ENCODE results near the gene LRRC72. TPM values are rescaled to one million over a fixed set of nuclear protein-coding genes. Genes with fewer than 3 reads are reported as not detected.

Gene LRRC72
- total RNA-seq, 1 experiment from 2014 or later, result not detected

GRCh38 chr7:16484453-16485158 lies 42.0 kb upstream of the LRRC72 start:
- H2BK12ac ChIP-seq (ENCODE audit: insufficient read length, low read depth, low read length), result no peak overlapping the region
- H3T11ph ChIP-seq (ENCODE audit: low read length), result no peak overlapping the region
- no peak overlapping the region for H2BK15ac ChIP-seq (ENCODE audit: low read depth, low read length)
- H2BK120ac ChIP-seq (ENCODE audit: low read depth, low read length, poor library complexity, severe bottlenecking), result no peak overlapping the region
- no peak overlapping the region for H2BK5ac ChIP-seq (ENCODE audit: insufficient read length, low read length)
- H3K23ac ChIP-seq (ENCODE audit: insufficient read length, low read depth, low read length), result no peak overlapping the region
- H4K8ac ChIP-seq (replicated peaks; ENCODE audit: insufficient read length, low read depth, low read length), result no peak overlapping the region
- no peak overlapping the region for H3K4me2 ChIP-seq (ENCODE audit: insufficient read depth, insufficient read length, low read length)
- no peak overlapping the region for H3K18ac ChIP-seq (ENCODE audit: insufficient read length, low read depth, low read length)
- WGBS (ENCODE audit: extremely low coverage, insufficient read length, low lambda C conversion rate), result no CpG with 5 or more reads among the region's 4 CpGs
- no peak for TF ChIP-seq CTCF (conservative IDR thresholded peaks at IDR 0.05)
- H2AK5ac ChIP-seq (ENCODE audit: insufficient read length, low read length), result no peak overlapping the region
- no peak overlapping the region for H3K27ac ChIP-seq (ENCODE audit: insufficient read length, low read depth, low read length)
- no peak overlapping the region for H2AFZ ChIP-seq (ENCODE audit: low read length)
- no peaks in the 10 kb centered on the region for H3K79me1 ChIP-seq (ENCODE audit: insufficient read depth, low read depth, low read length, poor library complexity, severe bottlenecking)
- H4K5ac ChIP-seq (ENCODE audit: insufficient read length, low read depth, low read length), result no peak overlapping the region
- Mint-ChIP-seq H3K27me3 (ENCODE audit: low read depth) (no peaks in the 10 kb centered on the region), H3K9me3 (no peaks in the 10 kb centered on the region), H3K36me3 (ENCODE audit: insufficient read depth in 1 of 3, low read depth in 3 of 3) (no peaks in the 10 kb centered on the region), H3K27ac (no peak overlapping the region), H3K4me3 (no peak overlapping the region), H3K4me1 (peaks cover 10% of the 10 kb centered on the region in 2 experiments)
- no peak overlapping the region for H3K56ac ChIP-seq (ENCODE audit: insufficient read length, low read depth, low read length)
- no peak overlapping the region for H2BK20ac ChIP-seq (ENCODE audit: low read depth, low read length, poor library complexity, severe bottlenecking)
- no peak overlapping the region for H3K4ac ChIP-seq (ENCODE audit: low read depth, low read length)
- H3K9ac ChIP-seq (ENCODE audit: extremely low read depth, insufficient read length, low read length), result no peak overlapping the region
- no peaks in the 10 kb centered on the region for H4K20me1 ChIP-seq (ENCODE audit: control insufficient read depth, insufficient read depth, insufficient read length)
- no peak overlapping the region for H4K91ac ChIP-seq (ENCODE audit: insufficient read length, low read depth, low read length)
- no peaks in the 10 kb centered on the region for H3K9me3 ChIP-seq (ENCODE audit: control insufficient read depth, low read depth, low read length)
- no peak overlapping the region for H3K14ac ChIP-seq (ENCODE audit: insufficient read depth, low read length)
- H3K23me2 ChIP-seq (ENCODE audit: insufficient read length, low read depth, low read length, poor library complexity, severe bottlenecking), result no peaks in the 10 kb centered on the region
- no peak for DNase-seq
- H3K79me2 ChIP-seq (ENCODE audit: insufficient read depth, low read length), result no peaks in the 10 kb centered on the region
- no peaks in the 10 kb centered on the region; the same call in 1 of the 2 replicates for H3K4me1 ChIP-seq (ENCODE audit: insufficient read depth, low read length)
- no peaks in the 10 kb centered on the region for H3K27me3 ChIP-seq (ENCODE audit: insufficient read depth, low read length)
